K562 (cell line): Measurements from ENCODE around the gene PSMB7. TPM values are rescaled to one million over a fixed set of nuclear protein-coding genes. Genes with fewer than 3 reads are reported as not detected.

ENCODE experiments used
- ATAC-seq: fragments of 200-7000 bp; cut with Tn5 transposase; 3 replicates; pipeline ENCODE4 v1.9.1; 2020; ENCODE audit warnings: moderate library complexity
- BruUV-seq: library from RNA; stranded (reverse); fragments of 400-500 nt; replicated peaks from 2 replicates; lab custom pipeline; 2021; lab: Mats Ljungman, UMichigan
- CTCF ChIA-PET: fragments of 300-600 bp; formaldehyde crosslinking; extraction: SDS; loops from one replicate; lab custom pipeline; 2021; ENCODE audit warnings: low intra/inter-chr PET ratio; lab: Yijun Ruan, JAX
- POLR2A ChIA-PET: fragments of 300-600, 350-650 bp; sonication (Branson Sonifier 250); formaldehyde crosslinking; extraction: SDS; loops from one replicate; lab custom pipeline; 2021; ENCODE audit warnings: antibody characterized with exemption, inconsistent platforms; lab: Yijun Ruan, JAX
- DNase-seq, 4 experiments: peaks; one replicate each; pipeline versions ENCODE4 v3.0.0 to v3.0.0-alpha.2; 2011 to 2018; ENCODE audit warnings: low spot score in 3 of 4, mixed read lengths in 3 of 4; ENCODE audit errors: extremely low read depth in 1 of 4
- FAIRE-seq: peaks from 2 replicates; lab custom pipeline; 2011; peaks lifted over from hg19 to GRCh38; lab: Jason Lieb, UNC
- H2AFZ ChIP-seq: 2 replicates; pipeline ENCODE4 v1.6.0; 2011; ENCODE audit warnings: low read depth, low read length, control low read depth, inconsistent platforms
- H3K27ac ChIP-seq: fragments of 200-600 bp; 3 replicates; pipeline ENCODE4 v1.8.0; 2011; ENCODE audit warnings: low read depth, mild to moderate bottlenecking, control low read depth, inconsistent platforms, low read length, moderate library complexity, mixed read lengths; ENCODE audit errors: extremely low read depth
- H3K27me3 ChIP-seq, 2 experiments: fragments of 300-600 bp in 1 of 2; 2 replicates in 1 of 2; 3 replicates in 1 of 2; pipeline versions ENCODE4 v1.6.0 to v1.8.0; 2011; ENCODE audit warnings: inconsistent platforms in 2 of 2, low read length in 2 of 2, mild to moderate bottlenecking in 1 of 2, mixed read lengths in 1 of 2, moderate library complexity in 1 of 2; ENCODE audit not compliant: control insufficient read depth in 2 of 2, insufficient read depth in 2 of 2
- H3K36me3 ChIP-seq: fragments of 300-600 bp; 3 replicates; pipeline ENCODE4 v1.8.0; 2011; ENCODE audit warnings: mild to moderate bottlenecking, low read length, inconsistent platforms; ENCODE audit not compliant: control insufficient read depth, insufficient read depth
- H3K4me1 ChIP-seq, 2 experiments: fragments of 200-600 bp in 1 of 2; replicated peaks in 1 of 2; 2 replicates in 1 of 2; 3 replicates in 1 of 2; pipeline versions ENCODE4 v1.5.1 to v1.8.0; 2011; ENCODE audit warnings: inconsistent platforms in 2 of 2, low read length in 2 of 2, mild to moderate bottlenecking in 1 of 2, mixed read lengths in 1 of 2, moderate library complexity in 1 of 2; ENCODE audit not compliant: control insufficient read depth in 2 of 2, insufficient read depth in 2 of 2
- H3K4me2 ChIP-seq: 2 replicates; pipeline ENCODE4 v1.6.1; 2011; ENCODE audit warnings: low read length, control low read depth, inconsistent platforms, mixed read lengths; ENCODE audit not compliant: insufficient read depth
- H3K4me3 ChIP-seq: fragments of 200-600 bp; sonication (generic), shearing (Covaris generic); 2 replicates; pipeline ENCODE4 v1.5.1; 2016; ENCODE audit warnings: control low read depth, inconsistent platforms
- H3K79me2 ChIP-seq: fragments of 200-600 bp; 3 replicates; pipeline ENCODE4 v1.8.0; 2011; ENCODE audit warnings: low read length, inconsistent platforms; ENCODE audit not compliant: control insufficient read depth, insufficient read depth
- H3K9ac ChIP-seq, 2 experiments: 2 replicates each; pipeline versions ENCODE4 v1.6.0 to v1.6.1; 2011; ENCODE audit warnings: low read depth in 2 of 2, low read length in 2 of 2, control low read depth in 1 of 2, inconsistent platforms in 1 of 2, mild to moderate bottlenecking in 1 of 2, mixed read lengths in 1 of 2; ENCODE audit not compliant: insufficient read depth in 1 of 2
- H3K9me1 ChIP-seq: one replicate; pipeline ENCODE4 v1.6.0; 2011; ENCODE audit warnings: inconsistent platforms, mild to moderate bottlenecking, low read length, moderate library complexity; ENCODE audit not compliant: control insufficient read depth, insufficient read depth
- H3K9me3 ChIP-seq: replicated peaks from 2 replicates; pipeline ENCODE4 v1.5.1; 2011; ENCODE audit warnings: low read depth, low read length, inconsistent platforms; ENCODE audit not compliant: control insufficient read depth, insufficient read depth
- H4K20me1 ChIP-seq: replicated peaks from 2 replicates; pipeline ENCODE4 v1.6.1; 2011; ENCODE audit warnings: low read length, inconsistent platforms, mixed read lengths; ENCODE audit not compliant: control insufficient read depth, insufficient read depth
- ARHGAP35 ChIP-seq: fragments of 450-650 bp; IDR thresholded peaks from 2 replicates; pipeline ENCODE4 v1.6.1; 2018; ENCODE audit not compliant: partially characterized antibody
- FOXA1 ChIP-seq: fragments of 450-650 bp; IDR thresholded peaks from 2 replicates; pipeline ENCODE4 v1.6.1; 2016; ENCODE audit warnings: mild to moderate bottlenecking, borderline replicate concordance
- RFX1 ChIP-seq: fragments of 450-650 bp; IDR thresholded peaks from 2 replicates; pipeline ENCODE4 v1.6.1; 2016; ENCODE audit warnings: mild to moderate bottlenecking, moderate library complexity
- TAL1 ChIP-seq: fragments of 450-650 bp; IDR thresholded peaks from 2 replicates; pipeline ENCODE4 v1.6.1; 2016; ENCODE audit warnings: mild to moderate bottlenecking
- ZNF224 ChIP-seq: sonication (generic); formaldehyde crosslinking; IDR thresholded peaks from 2 replicates; pipeline ENCODE4 v1.8.0; 2022; ENCODE audit warnings: mild to moderate bottlenecking, missing genetic modification reagents
- ZNF24 ChIP-seq: fragments of 450-650 bp; IDR thresholded peaks from 2 replicates; pipeline ENCODE4 v1.6.1; 2016
- WGBS: fragments of 100-300 bp; shearing (Covaris generic); methylation state at CpG from one replicate; pipeline ENCODE4 v1.1.6; 2016; ENCODE audit warnings: low coverage, mixed read lengths; ENCODE audit not compliant: insufficient coverage; ENCODE audit errors: missing lambda C conversion rate; 5-methylcytosine and 5-hydroxymethylcytosine counted together
- in situ Hi-C: fragments of 300-500 bp; cut with MboI; formaldehyde crosslinking; loops from 4 replicates; pipeline ENCODE4 v1.15.0; 2018; ENCODE audit warnings: inconsistent platforms, mixed read lengths
- intact Hi-C: fragments of 100-400 bp; cut with micrococcal nuclease; formaldehyde crosslinking; loops from 2 replicates; pipeline ENCODE4 v1.14.2; 2022
- polyA plus RNA-seq, 8 experiments: library from polyadenylated mRNA; depleted of rRNA in 4 of 8; stranded (reverse) in 5 of 8; unstranded in 3 of 8; fragments of >200 nt; fragmentation: Nextera tagmentation in 2 of 8; fragmentation: Illumina TruSeq in 1 of 8; extraction: Ambion mirVana in 2 of 8; extraction: Trizol in 1 of 8; gene quantifications; 2 replicates each; pipeline versions ENCODE4 v1.2.1 to v1.2.3, GENCODE V29; 2011 to 2014; ENCODE audit warnings: inconsistent platforms in 1 of 8, missing spikeins in 1 of 8
- total RNA-seq, 7 experiments: library from RNA; depleted of rRNA in 6 of 7; stranded (reverse); fragments of >200 nt in 6 of 7; fragmentation: Illumina TruSeq in 2 of 7; extraction: Trizol in 2 of 7; gene quantifications; 2 replicates each; pipeline versions ENCODE4 v1.2.1 to v1.2.3, GENCODE V29; 2011 to 2021; ENCODE audit warnings: low replicate concordance in 1 of 7
- TF ChIP-seq, protein P1 (sequence below): fragments of 250-450 bp; sonication (Bioruptor Pico); IDR thresholded peaks from 2 replicates; pipeline ENCODE4 v1.8.0; 2022; ENCODE audit warnings: inconsistent platforms

Gene PSMB7
- total and polyA plus RNA-seq, 9 of the 15 experiments (the other 6 are each of a cell fraction or from before 2014, with no cell fraction given), result 321 to 978 (median 407) TPM

DNA sequence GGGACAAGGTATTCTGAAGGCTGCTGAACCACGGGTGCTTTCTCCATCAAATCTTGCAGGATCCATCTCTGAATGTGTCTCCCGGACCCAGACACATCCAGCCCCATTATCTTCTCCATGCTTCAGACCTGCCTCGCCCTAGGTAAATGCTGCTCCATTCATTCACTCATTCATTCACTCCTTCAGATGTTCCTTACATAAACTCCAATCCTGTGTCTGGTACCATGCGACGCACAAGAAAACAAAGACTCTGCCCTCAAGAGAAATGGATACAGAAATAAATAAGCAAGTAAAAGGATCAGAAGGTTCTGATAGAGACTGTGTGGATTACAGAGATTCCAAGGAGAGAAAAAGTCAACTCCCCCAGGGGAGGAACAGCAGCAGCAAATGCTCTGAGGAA is 7.9 kb upstream of the PSMB7 start:
- no peak for ATAC-seq
- intact Hi-C loops, result no loop called here
- Histone ChIP-seq H3K4me2 (no peak overlapping the region), H3K27ac (no peak overlapping the region), H4K20me1 (no peaks in the 10 kb centered on the region), H3K9me1 (no peaks in the 10 kb centered on the region), H3K27me3 (peaks cover 0 to 8% of the 10 kb centered on the region in 2 experiments; a peak in 3 of 5 replicates), H3K79me2 (no peaks in the 10 kb centered on the region), H3K4me3 (no peak overlapping the region), H2AFZ (peak overlapping the region; percentile 88), H3K9ac (peak overlapping the region in 1 of 2 experiments; percentile 84; a peak in 1 of 4 replicates), H3K9me3 (no peaks in the 10 kb centered on the region), H3K4me1 (peaks cover 7 to 16% of the 10 kb centered on the region in 2 experiments; a peak in 4 of 5 replicates)
- in situ Hi-C loops, result loop anchor here (25.0 kb wide), 1 partner anchor 289 kb away; no protein-coding TSS in a partner anchor
- BruUV-seq, result no TSS peak
- FAIRE-seq, result no peak
- DNase-seq, result no peak
- POLR2A ChIA-PET, result no interaction called here
- CTCF ChIA-PET, result no interaction called here
- 46% methylated on average over 5 of the region's 5 CpGs for WGBS
- TF ChIP-seq ZNF24, result peak; percentile 66
- no peak for TF ChIP-seq ARHGAP35
- TF ChIP-seq, all 486 proteins: peak for 1
- H3K36me3 ChIP-seq, result no peaks in the 10 kb centered on the region

GRCh38 chr9:124420991-124421543 is 5.8 kb upstream of the PSMB7 start:
- TF ChIP-seq RFX1 (peak; percentile 84), ZNF224 (CRISPR knock-in tag) (no peak), TAL1 (no peak), FOXA1 (no peak)
- TF ChIP-seq, protein P1, sequence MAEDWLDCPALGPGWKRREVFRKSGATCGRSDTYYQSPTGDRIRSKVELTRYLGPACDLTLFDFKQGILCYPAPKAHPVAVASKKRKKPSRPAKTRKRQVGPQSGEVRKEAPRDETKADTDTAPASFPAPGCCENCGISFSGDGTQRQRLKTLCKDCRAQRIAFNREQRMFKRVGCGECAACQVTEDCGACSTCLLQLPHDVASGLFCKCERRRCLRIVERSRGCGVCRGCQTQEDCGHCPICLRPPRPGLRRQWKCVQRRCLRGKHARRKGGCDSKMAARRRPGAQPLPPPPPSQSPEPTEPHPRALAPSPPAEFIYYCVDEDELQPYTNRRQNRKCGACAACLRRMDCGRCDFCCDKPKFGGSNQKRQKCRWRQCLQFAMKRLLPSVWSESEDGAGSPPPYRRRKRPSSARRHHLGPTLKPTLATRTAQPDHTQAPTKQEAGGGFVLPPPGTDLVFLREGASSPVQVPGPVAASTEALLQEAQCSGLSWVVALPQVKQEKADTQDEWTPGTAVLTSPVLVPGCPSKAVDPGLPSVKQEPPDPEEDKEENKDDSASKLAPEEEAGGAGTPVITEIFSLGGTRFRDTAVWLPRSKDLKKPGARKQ (CRISPR knock-in tag), result no peak
- intact Hi-C loops, result no loop called here
- WGBS, result 27% methylated on average over 6 of the region's 7 CpGs

More at GRCh38 chr9:124420991-124421543, 5.8 kb upstream of the PSMB7 start:
- Histone ChIP-seq H3K9me3 (peaks cover 1% of the 10 kb centered on the region), H3K9ac (no peak overlapping the region), H3K79me2 (no peaks in the 10 kb centered on the region), H3K4me1 (peaks cover 7 to 16% of the 10 kb centered on the region in 2 experiments; a peak in 4 of 5 replicates), H3K27me3 (peaks cover 0 to 8% of the 10 kb centered on the region in 2 experiments; a peak in 2 of 5 replicates), H3K27ac (no peak overlapping the region), H4K20me1 (no peaks in the 10 kb centered on the region), H3K36me3 (no peaks in the 10 kb centered on the region), H3K4me2 (no peak overlapping the region), H2AFZ (no peak overlapping the region), H3K9me1 (no peaks in the 10 kb centered on the region), H3K4me3 (no peak overlapping the region)
- BruUV-seq, result no TSS peak
- ChIA-PET CTCF (interaction anchor here (2.4 kb wide), 1 partner anchor 115 kb away, joined by 29 read pairs; no protein-coding TSS in a partner anchor), POLR2A (interaction anchor here (0.6 to 1.2 kb wide), 2 partner anchors 23 to 29 kb away, joined by 3 to 6 read pairs; no protein-coding TSS in a partner anchor)
- in situ Hi-C loops, result loop anchor here (25.0 kb wide), 1 partner anchor 291 kb away; no protein-coding TSS in a partner anchor
- FAIRE-seq, result no peak
- DNase-seq, result no peak
- ATAC-seq, result no peak
